ENCODE data around the gene EPHA6.

Gene EPHA6

DNA sequence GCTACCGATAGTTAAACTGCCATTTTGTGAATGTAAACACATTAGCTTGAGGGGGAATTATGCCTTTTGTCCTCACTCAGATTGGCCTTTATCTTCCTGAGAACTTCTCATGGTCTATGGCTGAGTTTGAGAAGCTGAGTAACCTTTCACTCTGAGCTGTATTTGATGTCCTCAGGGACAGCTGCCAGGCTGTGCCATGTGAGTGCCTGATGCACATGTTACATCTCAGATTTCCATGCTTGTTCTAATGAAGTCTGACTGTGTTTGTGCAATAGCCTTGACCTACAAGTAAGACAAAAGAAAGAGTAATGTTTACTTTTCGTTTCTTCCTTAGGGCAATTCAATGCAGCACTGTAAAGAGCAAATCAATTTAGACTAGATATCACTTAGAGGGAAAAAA lies 906.0 kb downstream of the EPHA6 start:
- peak; percentile 95 for DNase-seq

DNA sequence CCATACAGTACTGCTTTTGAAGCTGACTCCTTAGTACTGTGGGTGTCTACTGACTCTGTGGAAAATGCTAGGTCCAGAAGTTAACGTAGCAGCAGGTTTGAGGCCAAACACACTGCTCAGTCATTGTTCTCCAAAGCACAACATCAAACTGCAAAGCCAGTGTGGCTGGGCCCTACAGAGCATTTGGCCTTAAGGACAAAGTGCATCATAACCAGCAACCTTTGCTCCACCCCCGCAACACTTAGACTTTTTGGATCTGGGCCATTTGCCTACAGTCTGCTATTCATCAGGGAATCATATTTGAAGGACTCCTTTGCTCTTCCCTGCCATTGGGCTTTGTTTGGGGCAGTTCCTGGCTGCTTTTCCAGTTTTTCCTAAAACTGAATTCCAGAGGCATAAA lies 907.1 kb downstream of the EPHA6 start:
- peak; percentile 51 for DNase-seq

DNA sequence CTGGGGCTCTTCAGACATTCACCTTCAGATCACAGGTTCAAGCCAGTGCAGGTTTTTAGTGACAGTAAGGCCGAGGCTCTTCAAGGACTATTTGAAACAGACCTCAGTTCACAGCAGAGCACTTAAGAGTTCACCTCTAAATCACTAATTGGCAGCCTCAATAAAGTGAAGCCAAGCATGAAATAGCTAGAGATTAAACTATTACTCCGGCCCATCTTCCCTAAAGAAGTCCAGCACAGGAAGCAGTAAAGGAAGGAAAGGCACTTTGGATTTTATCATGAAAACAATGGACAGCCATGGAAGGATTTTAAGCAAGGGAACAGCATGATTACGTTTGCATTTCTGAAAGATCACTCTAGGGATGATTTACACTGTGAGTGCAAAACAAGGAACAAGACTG lies 922.5 kb downstream of the EPHA6 start:
- DNase-seq, result peak; percentile 83

DNA sequence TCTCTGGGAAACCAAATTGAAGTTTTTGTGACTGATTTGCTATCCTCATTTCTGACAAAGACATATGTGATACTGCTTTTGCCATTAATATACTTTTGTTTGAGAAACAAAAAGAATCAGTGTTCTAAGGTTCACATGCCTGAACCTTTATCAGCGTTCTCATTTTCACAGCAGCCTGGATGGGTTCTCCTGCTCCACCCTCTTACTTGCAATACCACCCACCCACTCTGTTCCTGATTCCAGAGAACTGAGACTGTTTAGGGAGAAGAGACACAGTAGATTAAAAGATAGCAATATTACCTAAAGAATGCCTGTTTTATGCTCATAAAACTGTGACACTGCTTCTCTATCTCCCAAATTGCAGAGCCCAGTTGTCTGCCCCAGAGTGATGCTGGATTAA lies 924.4 kb downstream of the EPHA6 start:
- no peak for DNase-seq

DNA sequence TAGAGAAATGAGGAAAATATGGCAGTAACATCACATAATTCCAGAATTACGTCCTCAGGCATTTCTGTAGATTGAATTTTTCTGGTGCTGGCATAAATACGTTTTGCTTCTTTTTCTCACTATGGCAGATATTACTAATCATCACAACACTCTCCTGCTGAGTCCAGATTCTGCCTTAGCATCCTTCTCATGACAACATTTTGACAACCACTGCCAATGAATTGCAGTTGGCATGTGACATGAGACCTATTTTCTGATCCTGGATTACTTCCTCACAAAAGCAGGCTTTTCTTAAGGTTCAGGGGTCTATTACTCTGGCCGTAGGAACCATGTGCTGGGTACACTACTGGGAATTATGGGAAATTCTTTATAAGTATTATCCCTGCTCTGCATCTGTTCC lies 927.6 kb downstream of the EPHA6 start:
- DNase-seq, result no peak

DNA sequence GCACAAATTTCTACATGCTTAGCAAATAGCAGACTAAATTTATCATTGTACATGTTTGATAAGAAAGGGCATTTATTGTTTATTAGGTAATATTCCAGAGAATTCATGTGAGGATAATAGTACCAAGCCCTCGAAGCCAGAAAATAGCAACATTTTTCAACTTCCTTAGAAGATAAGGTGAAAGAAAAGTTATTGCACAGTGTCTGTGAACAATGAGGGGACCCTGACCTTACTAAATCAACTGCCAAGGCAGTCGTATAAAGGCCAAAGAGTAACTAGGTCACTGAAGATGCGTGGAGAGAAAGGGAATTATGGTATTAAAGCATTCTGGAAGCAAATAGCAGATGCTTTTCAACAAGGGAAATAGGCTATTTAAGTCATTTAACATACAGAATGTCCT lies 929.9 kb downstream of the EPHA6 start:
- no peak for DNase-seq

DNA sequence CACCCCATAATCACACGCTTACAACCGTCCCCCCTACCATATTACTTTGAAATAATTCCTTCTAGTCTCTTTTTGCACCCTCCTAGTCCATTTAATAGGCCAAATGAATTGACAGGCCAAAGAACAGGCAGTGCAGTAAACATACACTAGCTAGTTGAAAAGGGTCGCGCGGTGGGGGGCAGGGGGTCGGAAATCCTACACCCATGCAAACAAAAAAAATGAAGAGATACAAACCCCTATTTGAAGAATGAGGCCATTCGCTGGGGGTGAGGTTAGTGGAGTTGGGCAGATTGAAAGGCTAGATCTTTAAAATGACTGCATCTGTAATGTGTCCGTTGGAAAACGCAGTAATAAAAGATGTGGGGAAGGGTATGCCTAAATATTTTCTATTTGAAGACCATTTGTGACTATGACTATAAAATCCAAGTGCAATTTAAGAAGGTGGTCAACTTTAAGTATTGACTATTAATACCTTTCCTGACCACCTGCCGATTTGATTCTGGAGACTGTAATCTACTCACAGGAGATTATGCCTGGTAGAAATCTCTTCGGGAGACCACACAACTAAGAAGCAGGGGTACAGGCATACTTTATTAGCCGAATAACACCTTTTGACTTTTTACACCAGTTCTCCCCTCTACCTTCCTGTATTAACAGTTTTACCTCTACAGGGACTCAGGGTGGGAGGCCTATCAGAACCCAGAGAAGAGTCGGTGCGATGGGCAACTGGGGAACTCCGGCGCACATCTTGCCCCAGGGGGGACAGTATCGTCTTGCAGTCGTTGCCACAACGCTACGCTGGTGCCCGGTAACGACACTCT lies 949.4 kb downstream of the EPHA6 start:
- DNase-seq, result peak; percentile 70

DNA sequence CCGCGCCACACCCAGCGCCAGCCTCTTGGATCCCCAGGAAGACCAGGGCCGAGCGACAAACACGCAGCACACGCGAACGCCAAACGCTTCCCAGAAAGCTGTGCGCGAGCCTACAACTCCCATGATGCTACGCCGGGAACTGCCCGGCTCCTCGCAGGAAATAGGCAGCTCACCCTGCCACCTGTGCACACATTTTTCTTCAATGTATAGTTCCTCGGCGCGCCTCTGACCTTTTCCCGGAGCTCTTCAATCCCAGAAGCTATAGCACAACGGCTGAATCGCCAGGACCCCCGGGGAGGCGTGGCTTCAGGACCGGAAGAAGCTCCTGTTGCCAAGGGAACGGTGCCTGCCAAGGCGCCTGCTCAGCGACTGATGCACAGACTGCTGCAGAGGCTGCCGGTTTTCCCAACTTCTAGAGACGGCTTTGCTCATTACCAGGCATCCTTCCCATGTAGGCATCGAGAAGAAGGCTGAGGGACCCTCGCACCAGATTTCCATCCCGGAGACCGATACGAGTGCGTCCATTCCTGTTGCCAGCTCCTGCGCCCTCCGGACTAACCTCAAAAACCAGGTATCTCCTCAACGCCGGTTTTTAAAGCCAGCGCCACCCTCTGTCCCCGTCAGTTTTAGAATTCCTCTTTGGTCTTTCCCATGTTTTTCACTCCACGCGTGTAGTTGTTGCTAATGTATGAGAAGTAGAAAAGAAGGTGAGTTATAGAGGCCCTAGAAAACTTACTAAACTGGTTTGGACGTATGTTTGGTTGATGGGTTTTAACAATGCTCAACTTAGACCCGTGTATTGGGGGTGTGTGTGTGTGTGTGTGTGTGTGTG lies 950.2 kb downstream of the EPHA6 start, which contains the start of gene ARL6:
Gene ARL6 (plus strand): TSS at position 352 of the 832 bp plus-strand sequence. CDS start 3,350 bp downstream, outside the sequence.
- peak; percentile 96 for DNase-seq

DNA sequence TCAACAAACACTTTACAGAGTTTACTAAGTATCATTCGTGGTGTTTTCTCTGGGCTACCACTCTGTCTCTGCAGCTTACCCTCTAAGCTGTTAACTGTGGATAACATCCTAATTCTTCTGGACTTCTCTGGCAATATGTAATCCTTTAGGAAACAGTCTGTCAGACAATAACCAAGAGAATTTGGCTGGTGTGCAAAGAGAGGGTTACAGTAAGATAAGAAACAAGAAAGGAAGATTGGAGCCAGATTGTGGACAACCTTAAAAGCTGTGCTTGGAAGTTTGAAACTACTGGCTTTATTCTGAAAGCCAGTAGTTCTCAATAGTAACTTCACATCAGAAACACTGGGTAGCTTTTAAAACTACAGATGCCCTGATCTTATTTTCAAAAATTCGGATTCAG lies 950.9 kb downstream of the EPHA6 start:
- DNase-seq, result no peak

DNA sequence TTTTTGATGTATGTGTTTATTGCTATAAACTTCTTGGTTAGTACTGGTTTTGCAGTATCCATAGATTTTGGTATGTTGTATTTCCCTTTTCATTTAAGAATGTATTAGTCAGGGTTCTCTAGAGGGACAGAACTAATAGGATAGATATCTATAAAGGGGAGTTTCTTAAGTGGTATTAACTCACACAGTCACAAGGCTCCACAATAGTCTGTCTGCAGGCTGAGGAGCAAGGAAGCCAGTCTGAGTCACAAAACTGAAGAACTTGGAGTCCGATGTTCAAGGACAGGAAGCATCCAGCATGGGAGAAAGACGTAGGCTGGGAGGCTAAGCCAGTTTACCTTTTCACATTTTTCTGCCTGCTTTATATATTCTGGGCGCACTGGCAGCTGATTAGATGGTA lies 958.5 kb downstream of the EPHA6 start:
- no peak for DNase-seq

DNA sequence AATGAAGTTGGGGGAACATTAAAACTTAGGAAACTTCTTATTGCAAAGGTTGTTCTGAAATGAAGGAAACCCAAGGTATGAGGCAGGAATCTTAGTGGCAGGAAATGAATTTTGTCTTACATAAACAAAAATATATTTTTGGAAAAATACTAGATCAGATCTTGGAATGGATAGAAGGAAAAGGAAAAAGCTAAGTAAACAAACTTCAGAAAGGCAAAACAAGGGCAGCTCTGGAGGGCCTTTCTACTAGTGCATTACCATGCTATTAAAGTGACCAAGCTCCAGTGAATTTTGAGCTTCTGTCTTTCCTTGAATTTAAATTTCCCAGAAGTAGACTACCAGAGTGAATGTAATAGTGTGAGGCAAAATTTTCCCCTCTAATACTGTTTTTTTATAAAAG lies 963.8 kb downstream of the EPHA6 start:
- no peak for DNase-seq

DNA sequence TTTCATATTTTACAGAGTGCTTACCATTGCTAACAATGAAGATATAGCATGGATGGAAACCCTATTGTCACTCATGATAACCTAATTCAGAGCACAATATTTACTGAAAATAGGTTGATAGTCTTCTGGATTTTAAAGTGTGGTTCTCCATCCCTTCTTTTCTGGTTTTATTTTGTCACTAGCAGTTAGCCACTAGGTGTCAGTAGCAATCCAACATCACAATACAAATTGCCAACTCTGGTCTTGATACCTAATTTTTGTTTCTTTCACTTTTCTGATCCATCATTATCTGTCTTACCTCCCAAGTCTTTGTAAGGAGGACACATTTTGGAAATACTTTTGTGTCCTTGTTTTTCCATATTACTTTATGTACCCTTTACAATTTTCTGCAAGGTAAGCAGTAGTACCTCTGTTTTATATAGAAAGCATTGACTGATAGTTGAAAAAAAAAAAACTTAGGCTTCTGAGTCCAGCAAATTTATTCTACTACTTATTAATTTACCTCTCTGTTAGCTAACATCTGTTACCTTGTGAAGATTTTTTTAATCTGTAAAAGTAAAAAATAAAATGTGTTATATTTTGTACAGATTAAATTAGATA lies 979.1 kb downstream of the EPHA6 start:
- DNase-seq, result peak; percentile 66

DNA sequence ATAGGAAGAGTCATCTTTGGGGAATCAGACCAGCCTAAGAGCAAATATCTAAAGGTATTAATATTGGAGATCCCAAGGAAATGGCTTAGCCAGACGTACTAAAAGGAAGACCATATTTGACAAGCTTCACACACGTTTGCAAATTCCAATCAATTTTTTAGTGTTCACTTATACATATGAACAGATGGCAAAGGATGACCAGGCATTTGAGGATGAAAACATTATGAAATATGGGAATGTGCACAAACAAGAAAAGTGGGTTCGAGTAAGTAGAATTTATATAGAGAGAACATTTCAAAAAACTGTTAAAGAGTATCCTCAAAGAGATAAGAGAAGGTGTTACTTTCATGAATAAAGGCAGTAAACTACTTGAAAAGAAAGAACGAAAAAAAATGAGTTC lies 981.6 kb downstream of the EPHA6 start:
- DNase-seq, result no peak

Data from NCI-H69 (cell line).